Mesothelial cell of epicardium (in vitro differentiated cells): Measurements from ENCODE around the gene CRYAB. TPM values are rescaled to one million over a fixed set of nuclear protein-coding genes. Genes with fewer than 3 reads are reported as not detected.

Experiments used
- DNase-seq, 2 experiments: peaks; one replicate each; pipeline ENCODE4 v3.0.0; 2021; ENCODE audit warnings: low spot score in 2 of 2; ENCODE audit not compliant: unreplicated experiment in 2 of 2
- H3K27ac Mint-ChIP-seq: 2 replicates; pipeline ENCODE4 v1.8.0; 2021; ENCODE audit warnings: mixed read lengths
- H3K27me3 Mint-ChIP-seq: 2 replicates; pipeline ENCODE4 v1.8.0; 2021; ENCODE audit warnings: low read depth, mixed read lengths
- H3K36me3 Mint-ChIP-seq: 2 replicates; pipeline ENCODE4 v1.8.0; 2021; ENCODE audit warnings: mixed read lengths
- H3K4me1 Mint-ChIP-seq: 2 replicates; pipeline ENCODE4 v1.8.0; 2021; ENCODE audit warnings: mixed read lengths
- H3K4me3 Mint-ChIP-seq: 2 replicates; pipeline ENCODE4 v1.8.0; 2021; ENCODE audit warnings: mild to moderate bottlenecking, moderate library complexity, mixed read lengths
- H3K9me3 Mint-ChIP-seq: 2 replicates; pipeline ENCODE4 v1.8.0; 2021; ENCODE audit warnings: mixed read lengths
- CTCF ChIP-seq: fragments of 200-600 bp; sonication (generic); IDR thresholded peaks from one replicate; pipeline ENCODE4 v1.5.0; 2021; ENCODE audit warnings: antibody characterized with exemption; ENCODE audit not compliant: unreplicated experiment
- total RNA-seq: library from RNA; stranded (reverse); gene quantifications from 3 replicates; pipeline ENCODE4 v1.2.1, GENCODE V29; 2021

Gene CRYAB
- total RNA-seq, 1 donor from 2014 or later = 0.74 TPM

- no peaks in the 10 kb centered on the region for H3K36me3 Mint-ChIP-seq
- peaks cover 4% of the 10 kb centered on the region for H3K27me3 Mint-ChIP-seq
- no peak for DNase-seq
- no peak overlapping the region for H3K4me3 Mint-ChIP-seq
- TF ChIP-seq CTCF = no peak
- H3K4me1 Mint-ChIP-seq = peaks cover 31% of the 10 kb centered on the region
- no peaks in the 10 kb centered on the region for H3K9me3 Mint-ChIP-seq
- no peak overlapping the region for H3K27ac Mint-ChIP-seq
Observed at GRCh38 chr11:111913031-111913861, 1.7 kb upstream of the CRYAB start.

GRCh38 chr11:111912535-111912934 lies 965 bp upstream of the CRYAB start, which contains the start of gene HSPB2:
Gene HSPB2 (plus strand): TSS chr11:111912734. CDS start chr11:111912830, 96 bp downstream.
- Mint-ChIP-seq H3K4me1 (peaks cover 27% of the 10 kb centered on the region), H3K4me3 (no peak within 1 kb of the TSS), H3K27ac (peak within 1 kb of the TSS; percentile 78), H3K27me3 (peaks cover 4% of the 10 kb centered on the region), H3K9me3 (no peaks in the 10 kb centered on the region), H3K36me3 (no peaks in the 10 kb centered on the region)
- TF ChIP-seq CTCF = no peak
- no peak for DNase-seq

GRCh38 chr11:111910676-111911562 lies 651 bp downstream of the CRYAB start:
- no peak for TF ChIP-seq CTCF
- no peak for DNase-seq
- H3K4me3 Mint-ChIP-seq = no peak overlapping the region
- H3K36me3 Mint-ChIP-seq = no peaks in the 10 kb centered on the region
- H3K27ac Mint-ChIP-seq = peak overlapping the region; percentile 78
- peaks cover 2% of the 10 kb centered on the region for H3K27me3 Mint-ChIP-seq
- peaks cover 27% of the 10 kb centered on the region for H3K4me1 Mint-ChIP-seq
- H3K9me3 Mint-ChIP-seq = no peaks in the 10 kb centered on the region

GRCh38 chr11:111909378-111909777 lies 2.2 kb downstream of the CRYAB start:
- no peak for TF ChIP-seq CTCF
- Mint-ChIP-seq H3K4me1 (peaks cover 27% of the 10 kb centered on the region), H3K9me3 (peaks cover 6% of the 10 kb centered on the region), H3K27ac (no peak overlapping the region), H3K27me3 (no peaks in the 10 kb centered on the region), H3K4me3 (no peak overlapping the region), H3K36me3 (peaks cover 8% of the 10 kb centered on the region)
- DNase-seq = no peak

- Mint-ChIP-seq H3K4me1 (peaks cover 27% of the 10 kb centered on the region), H3K36me3 (peaks cover 8% of the 10 kb centered on the region), H3K4me3 (no peak overlapping the region), H3K27ac (no peak overlapping the region), H3K9me3 (peaks cover 6% of the 10 kb centered on the region), H3K27me3 (no peaks in the 10 kb centered on the region)
- no peak for DNase-seq
- TF ChIP-seq CTCF = no peak
Observed at GRCh38 chr11:111908639-111909305, 2.8 kb downstream of the CRYAB start.
